Panc1 (cell line): Measurements from ENCODE around the gene RNF130. TPM values are rescaled to one million over a fixed set of nuclear protein-coding genes. Genes with fewer than 3 reads are reported as not detected.

Source experiments
- ATAC-seq: fragments of 200-7000 bp; cut with Tn5 transposase; 2 replicates; pipeline ENCODE4 v1.9.1; 2020; ENCODE audit warnings: mild to moderate bottlenecking, moderate library complexity
- BruUV-seq: library from RNA; stranded (reverse); fragments of 400-500 nt; replicated peaks from 2 replicates; lab custom pipeline; 2021; lab: Mats Ljungman, UMichigan
- CTCF ChIA-PET: fragments of 300-600 bp; sonication (Branson Sonifier 250); formaldehyde crosslinking; loops from one replicate; lab custom pipeline; 2022; ENCODE audit warnings: antibody characterized with exemption; lab: Charles Lee
- POLR2A ChIA-PET: fragments of 300-600 bp; sonication (Branson Sonifier 250); formaldehyde crosslinking; loops from one replicate; lab custom pipeline; 2022; ENCODE audit warnings: antibody characterized with exemption; lab: Charles Lee
- DNase-seq: peaks from one replicate; pipeline ENCODE4 v3.0.0-alpha.2; 2010; ENCODE audit warnings: low read depth, low spot score
- H3K27ac ChIP-seq: 2 replicates; pipeline ENCODE4 v1.5.1; 2011; ENCODE audit warnings: mild to moderate bottlenecking, low read length, inconsistent platforms
- H3K27me3 ChIP-seq: fragments of 200-500 bp; sonication (Bioruptor generic); 2 replicates; pipeline ENCODE4 v1.6.0; 2014; ENCODE audit warnings: low read length, inconsistent platforms; ENCODE audit not compliant: control insufficient read depth, insufficient read depth
- H3K36me3 ChIP-seq: fragments of 200-500 bp; sonication (Bioruptor generic); 2 replicates; pipeline ENCODE4 v1.5.1; 2014; ENCODE audit warnings: inconsistent platforms, mild to moderate bottlenecking, low read length, moderate library complexity; ENCODE audit not compliant: control insufficient read depth, insufficient read depth
- H3K4me1 ChIP-seq: 2 replicates; pipeline ENCODE4 v1.5.1; 2011; ENCODE audit warnings: inconsistent platforms, mild to moderate bottlenecking, low read length, moderate library complexity; ENCODE audit not compliant: control insufficient read depth, insufficient read depth
- H3K4me3 ChIP-seq, 2 experiments: 2 replicates each; pipeline ENCODE4 v1.5.1; 2011 to 2012; ENCODE audit warnings: low read depth in 2 of 2, low read length in 2 of 2, mild to moderate bottlenecking in 2 of 2, inconsistent platforms in 1 of 2, moderate library complexity in 1 of 2
- H3K9me3 ChIP-seq: fragments of 200-500 bp; sonication (Bioruptor generic); 2 replicates; pipeline ENCODE4 v1.5.1; 2014; ENCODE audit warnings: low read depth, mild to moderate bottlenecking, inconsistent platforms, low read length, moderate library complexity; ENCODE audit not compliant: control insufficient read depth, insufficient read depth
- CTCF ChIP-seq: fragments of 450-650 bp; IDR thresholded peaks from 2 replicates; pipeline ENCODE4 v1.5.1; 2017; ENCODE audit warnings: mild to moderate bottlenecking
- POLR2AphosphoS5 ChIP-seq: IDR thresholded peaks from 2 replicates; pipeline ENCODE4 v1.6.1; 2012; ENCODE audit warnings: mild to moderate bottlenecking, low read depth, low read length, moderate library complexity
- REST ChIP-seq, 2 experiments: IDR thresholded peaks; 2 replicates each; pipeline ENCODE4 v1.6.1; 2011 to 2012; ENCODE audit warnings: low read depth in 2 of 2, control low read depth in 1 of 2, low read length in 1 of 2, mild to moderate bottlenecking in 1 of 2, moderate library complexity in 1 of 2; ENCODE audit not compliant: insufficient read depth in 1 of 2
- SIN3A ChIP-seq: IDR thresholded peaks from 2 replicates; pipeline ENCODE4 v1.6.1; 2012; ENCODE audit warnings: low read depth, mild to moderate bottlenecking, low read length, moderate library complexity, borderline replicate concordance; ENCODE audit not compliant: insufficient read depth
- TCF7L2 ChIP-seq: IDR thresholded peaks from 2 replicates; pipeline ENCODE4 v1.6.1; 2011; ENCODE audit warnings: mild to moderate bottlenecking, low read depth, low read length, inconsistent platforms
- in situ Hi-C: cut with HindIII; loops from 2 replicates; pipeline ENCODE4 v1.10.0; 2016; ENCODE audit warnings: low sequenced_read_pairs, low pct_unique_long_range_greater_than_20kb
- intact Hi-C: fragments of 100-400 bp; cut with micrococcal nuclease; formaldehyde crosslinking; loops from one replicate; pipeline ENCODE4 v1.10.0; 2022; ENCODE audit not compliant: unreplicated experiment
- total RNA-seq: library from RNA; stranded (reverse); gene quantifications from one replicate; pipeline ENCODE4 v1.2.1, GENCODE V29; 2021; ENCODE audit not compliant: unreplicated experiment

The RNF130 gene
- total RNA-seq, 1 experiment from 2014 or later = 73.1 TPM

GRCh38 chr5:179955630-179956029, 115.9 kb downstream of the RNF130 start:
- no peaks in the 10 kb centered on the region for H3K36me3 ChIP-seq
- CTCF ChIA-PET = no interaction called here
- ATAC-seq (no peak), DNase-seq (no peak)
- H3K27ac ChIP-seq = no peak overlapping the region
- no peaks in the 10 kb centered on the region for H3K4me1 ChIP-seq
- H3K4me3 ChIP-seq = no peak overlapping the region
- intact Hi-C loops (no loop called here), in situ Hi-C loops (no loop called here)
- POLR2A ChIA-PET = no interaction called here
- no TSS peak for BruUV-seq
- H3K9me3 ChIP-seq = no peaks in the 10 kb centered on the region
- no peak for TF ChIP-seq REST (IDR thresholded peaks at IDR 0.05; ENCODE audit: insufficient read depth in 1 of 2, low read depth in 2 of 2, low read length in 1 of 2)
- no peak for TF ChIP-seq TCF7L2
- no peak for TF ChIP-seq CTCF
- TF ChIP-seq SIN3A = no peak
- no peak for TF ChIP-seq POLR2AphosphoS5
- no peaks in the 10 kb centered on the region for H3K27me3 ChIP-seq

- ATAC-seq = no peak
- CTCF ChIA-PET = no interaction called here
Observed at GRCh38 chr5:179955062-179955461, 116.5 kb downstream of the RNF130 start.

More at GRCh38 chr5:179955062-179955461, 116.5 kb downstream of the RNF130 start:
- TF ChIP-seq CTCF (no peak), SIN3A (no peak), TCF7L2 (no peak), REST (IDR thresholded peaks at IDR 0.05; ENCODE audit: insufficient read depth in 1 of 2, low read depth in 2 of 2, low read length in 1 of 2) (no peak), POLR2AphosphoS5 (no peak)
- no peak for DNase-seq
- no peak overlapping the region for H3K27ac ChIP-seq
- POLR2A ChIA-PET = no interaction called here
- no peak overlapping the region for H3K4me3 ChIP-seq
- in situ Hi-C loops (no loop called here), intact Hi-C loops (no loop called here)
- no peaks in the 10 kb centered on the region for H3K27me3 ChIP-seq
- H3K36me3 ChIP-seq = no peaks in the 10 kb centered on the region
- no peaks in the 10 kb centered on the region for H3K9me3 ChIP-seq
- no peaks in the 10 kb centered on the region for H3K4me1 ChIP-seq
- BruUV-seq = no TSS peak
